HL-60 (cell line): ENCODE results near the gene FOS.

Experiments used
- DNase-seq, 2 experiments: peaks; one replicate each; pipeline ENCODE4 v3.0.0-alpha.2; 2010 to 2020; ENCODE audit warnings: low read depth in 1 of 2, low spot score in 1 of 2
- H3K27ac ChIP-seq: fragments of 250-450 bp; sonication (Bioruptor Pico); replicated peaks from 2 replicates; pipeline ENCODE4 v1.5.1; 2020; ENCODE audit warnings: mild to moderate bottlenecking, moderate library complexity
- H3K27me3 ChIP-seq: fragments of 250-450 bp; sonication (Bioruptor Pico); 2 replicates; pipeline ENCODE4 v1.5.1; 2021; ENCODE audit warnings: mild to moderate bottlenecking, moderate library complexity; ENCODE audit not compliant: insufficient read depth, poor library complexity, severe bottlenecking
- H3K4me3 ChIP-seq: replicated peaks from 2 replicates; pipeline ENCODE4 v1.5.1; 2011; ENCODE audit warnings: mild to moderate bottlenecking, control low read depth, low read length; ENCODE audit not compliant: insufficient read depth
- CTCF ChIP-seq: IDR thresholded peaks from one replicate; pipeline ENCODE4 v1.5.1; 2011; ENCODE audit warnings: low read length, control low read depth, inconsistent platforms; ENCODE audit not compliant: insufficient read depth
- GABPA ChIP-seq: IDR thresholded peaks from 2 replicates; pipeline ENCODE4 v1.6.1; 2012; ENCODE audit warnings: low read depth
- POLR2AphosphoS5 ChIP-seq: IDR thresholded peaks from 2 replicates; pipeline ENCODE4 v1.6.1; 2012; ENCODE audit warnings: low read depth
- REST ChIP-seq: IDR thresholded peaks from 2 replicates; pipeline ENCODE4 v1.6.1; 2012; ENCODE audit warnings: low read depth; ENCODE audit not compliant: insufficient replicate concordance
- SPI1 ChIP-seq: IDR thresholded peaks from 2 replicates; pipeline ENCODE4 v1.6.1; 2012; ENCODE audit warnings: low read depth, mild to moderate bottlenecking, borderline replicate concordance

The FOS gene

GRCh38 chr14:75319021-75319420 lies 40.4 kb downstream of the FOS start:
- H3K4me3 ChIP-seq = no peak overlapping the region
- TF ChIP-seq CTCF (no peak), POLR2AphosphoS5 (no peak), GABPA (no peak), SPI1 (no peak), REST (no peak)
- no peak for DNase-seq
- no peak overlapping the region for H3K27ac ChIP-seq
- H3K27me3 ChIP-seq = no peaks in the 10 kb centered on the region

- DNase-seq = no peak
- Histone ChIP-seq H3K4me3 (no peak overlapping the region), H3K27me3 (no peaks in the 10 kb centered on the region), H3K27ac (no peak overlapping the region)
- no peak for TF ChIP-seq REST
- TF ChIP-seq SPI1 = peak; percentile 46; the same call in 1 of the 2 replicates
Measured at GRCh38 chr14:75320196-75320595, 41.6 kb downstream of the FOS start.

GRCh38 chr14:75322746-75323145 lies 44.1 kb downstream of the FOS start:
- Histone ChIP-seq H3K27me3 (no peaks in the 10 kb centered on the region), H3K4me3 (no peak overlapping the region), H3K27ac (no peak overlapping the region)
- DNase-seq = no peak
- TF ChIP-seq CTCF (no peak), REST (no peak), POLR2AphosphoS5 (no peak), SPI1 (no peak), GABPA (no peak)

- DNase-seq = no peak
- no peak overlapping the region for H3K4me3 ChIP-seq
- TF ChIP-seq REST (no peak), GABPA (no peak), POLR2AphosphoS5 (no peak), CTCF (no peak), SPI1 (no peak)
- H3K27me3 ChIP-seq = no peaks in the 10 kb centered on the region
- H3K27ac ChIP-seq = no peak overlapping the region
Measured at GRCh38 chr14:75323571-75323970, 44.9 kb downstream of the FOS start.
